Prostate gland (tissue), 2 donors: Measurements from ENCODE around the gene OR14C36. TPM values are rescaled to one million over a fixed set of nuclear protein-coding genes. Genes with fewer than 3 reads are reported as not detected.
"Not testable (repeated sequence)": the region's sequence is repeated elsewhere in the genome, so short reads cannot be mapped to it uniquely, and the experiment has no call there.

Experiments used
- DNase-seq: peaks from one replicate; pipeline ENCODE4 v3.0.0-alpha.2; 2019; ENCODE audit warnings: low spot score
- H3K27ac ChIP-seq, 2 donors: fragments of 200-600 bp; sonication (generic); 2 replicates each; pipeline ENCODE4 v1.5.1; 2017 to 2019
- H3K27me3 ChIP-seq: fragments of 200-600 bp; sonication (generic); replicated peaks from 2 replicates; pipeline ENCODE4 v1.5.1; 2019; ENCODE audit not compliant: insufficient read depth
- H3K36me3 ChIP-seq, 2 donors: fragments of 200-600 bp; sonication (generic); 1 replicate in 1 of 2; 2 replicates in 1 of 2; pipeline versions ENCODE4 v1.5.1 to v1.8.1; 2017 to 2019
- H3K4me1 ChIP-seq: fragments of 200-600 bp; sonication (generic); replicated peaks from 2 replicates; pipeline ENCODE4 v1.5.1; 2019
- H3K4me3 ChIP-seq, 2 donors: fragments of 200-600 bp; sonication (generic); 2 replicates each; pipeline ENCODE4 v1.5.1; 2017 to 2019
- H3K9me3 ChIP-seq: fragments of 200-600 bp; sonication (generic); 2 replicates; pipeline ENCODE4 v1.5.1; 2017
- POLR2A ChIP-seq: fragments of 450-650 bp; IDR thresholded peaks from one replicate; pipeline ENCODE4 v1.6.1; 2016; ENCODE audit warnings: antibody characterized with exemption, mild to moderate bottlenecking
- POLR2AphosphoS5 ChIP-seq: sonication (generic); formaldehyde crosslinking; IDR thresholded peaks from one replicate; pipeline ENCODE4 v1.6.1; 2017; ENCODE audit warnings: antibody characterized with exemption
- WGBS: methylation state at CpG from one replicate; pipeline ENCODE4 v1.1.5; 2018; 5-methylcytosine and 5-hydroxymethylcytosine counted together
- intact Hi-C: fragments of 100-400 bp; cut with DNase I; formaldehyde crosslinking; loops from one replicate; pipeline ENCODE4 v1.14.2; 2022
- total RNA-seq, 2 donors: library from RNA; depleted of rRNA; stranded (reverse); fragments of >200 nt; gene quantifications; one replicate each; pipeline ENCODE4 v1.1.0, GENCODE V29; 2016
- TF ChIP-seq, protein P1 (sequence below), 4 experiments: fragments of 200-600 bp in 2 of 4; fragments of 450-650 bp in 2 of 4; sonication (generic) in 2 of 4; IDR thresholded peaks; 1 replicate in 3 of 4; 2 replicates in 1 of 4; pipeline ENCODE4 v1.5.1; 2016 to 2019; ENCODE audit warnings: antibody characterized with exemption in 4 of 4, mild to moderate bottlenecking in 2 of 4, moderate library complexity in 2 of 4

The OR14C36 gene, protein sequence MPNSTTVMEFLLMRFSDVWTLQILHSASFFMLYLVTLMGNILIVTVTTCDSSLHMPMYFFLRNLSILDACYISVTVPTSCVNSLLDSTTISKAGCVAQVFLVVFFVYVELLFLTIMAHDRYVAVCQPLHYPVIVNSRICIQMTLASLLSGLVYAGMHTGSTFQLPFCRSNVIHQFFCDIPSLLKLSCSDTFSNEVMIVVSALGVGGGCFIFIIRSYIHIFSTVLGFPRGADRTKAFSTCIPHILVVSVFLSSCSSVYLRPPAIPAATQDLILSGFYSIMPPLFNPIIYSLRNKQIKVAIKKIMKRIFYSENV
- under 1 TPM in 1 of 2 donors, not detected in 1; 0.68 TPM for total RNA-seq

DNA sequence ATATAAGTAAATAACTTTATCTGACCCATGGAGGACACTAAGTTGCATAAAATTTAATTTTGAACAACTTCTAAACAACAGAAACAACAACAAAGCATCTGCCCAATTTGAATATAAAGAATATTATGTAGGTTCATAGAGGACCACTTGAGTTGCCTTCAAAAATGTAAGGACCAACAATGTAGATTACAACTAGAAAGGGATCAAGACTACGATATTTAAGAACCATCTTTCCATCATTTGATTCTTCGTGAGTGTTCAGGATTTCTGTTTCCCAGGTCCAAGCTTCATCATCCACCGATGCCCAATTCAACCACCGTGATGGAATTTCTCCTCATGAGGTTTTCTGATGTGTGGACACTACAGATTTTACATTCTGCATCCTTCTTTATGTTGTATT is at the start of gene OR14C36:
Gene OR14C36, plus strand, starts transcription at position 301 of the 400 bp plus-strand sequence. Its CDS starts 0 bp downstream, at position 301.
- no peaks in the 10 kb centered on the region for H3K4me1 ChIP-seq
- 81% methylated on average over 4 of the region's 4 CpGs for WGBS
- no peak within 1 kb of the TSS for H3K27ac ChIP-seq
- H3K27me3 ChIP-seq, result no peaks in the 10 kb centered on the region
- no peaks in the 10 kb centered on the region for H3K9me3 ChIP-seq
- H3K36me3 ChIP-seq, result no peaks in the 10 kb centered on the region
- no peak for DNase-seq
- TF ChIP-seq, protein P1, sequence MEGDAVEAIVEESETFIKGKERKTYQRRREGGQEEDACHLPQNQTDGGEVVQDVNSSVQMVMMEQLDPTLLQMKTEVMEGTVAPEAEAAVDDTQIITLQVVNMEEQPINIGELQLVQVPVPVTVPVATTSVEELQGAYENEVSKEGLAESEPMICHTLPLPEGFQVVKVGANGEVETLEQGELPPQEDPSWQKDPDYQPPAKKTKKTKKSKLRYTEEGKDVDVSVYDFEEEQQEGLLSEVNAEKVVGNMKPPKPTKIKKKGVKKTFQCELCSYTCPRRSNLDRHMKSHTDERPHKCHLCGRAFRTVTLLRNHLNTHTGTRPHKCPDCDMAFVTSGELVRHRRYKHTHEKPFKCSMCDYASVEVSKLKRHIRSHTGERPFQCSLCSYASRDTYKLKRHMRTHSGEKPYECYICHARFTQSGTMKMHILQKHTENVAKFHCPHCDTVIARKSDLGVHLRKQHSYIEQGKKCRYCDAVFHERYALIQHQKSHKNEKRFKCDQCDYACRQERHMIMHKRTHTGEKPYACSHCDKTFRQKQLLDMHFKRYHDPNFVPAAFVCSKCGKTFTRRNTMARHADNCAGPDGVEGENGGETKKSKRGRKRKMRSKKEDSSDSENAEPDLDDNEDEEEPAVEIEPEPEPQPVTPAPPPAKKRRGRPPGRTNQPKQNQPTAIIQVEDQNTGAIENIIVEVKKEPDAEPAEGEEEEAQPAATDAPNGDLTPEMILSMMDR (IDR thresholded peaks at IDR 0.05), result no peak
- TF ChIP-seq POLR2AphosphoS5 (no peak), POLR2A (no peak)
- no peak within 1 kb of the TSS for H3K4me3 ChIP-seq
- intact Hi-C loops, result no loop called here

DNA sequence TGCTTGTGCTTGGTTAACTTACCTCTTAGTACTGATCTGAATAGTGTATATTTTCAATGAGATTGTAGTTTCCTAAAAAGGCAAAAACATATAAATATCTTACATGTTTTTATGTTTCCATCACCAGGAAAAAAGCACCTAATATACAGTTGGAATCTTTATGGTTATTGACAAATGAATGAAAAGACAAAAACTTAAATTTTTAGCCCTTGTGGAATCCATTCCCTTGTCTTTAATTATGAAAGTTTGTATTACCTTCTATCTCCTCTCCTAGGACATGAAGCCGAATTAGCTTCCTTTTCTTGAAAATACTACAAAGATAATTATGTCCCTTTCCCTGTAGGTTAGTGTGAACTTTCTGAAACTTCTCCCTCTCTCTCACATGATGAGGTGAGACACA is 45.3 kb upstream of the OR14C36 start, which contains the start of gene OR2T12:
Gene OR2T12, minus strand, starts transcription at position 101 of the 400 bp plus-strand sequence. CDS start 7,846 bp downstream, outside the sequence.
- TF ChIP-seq POLR2A (no peak), POLR2AphosphoS5 (no peak)
- TF ChIP-seq, protein P1 (IDR thresholded peaks at IDR 0.05), result no peak
- H3K9me3 ChIP-seq, result no peaks in the 10 kb centered on the region
- H3K4me3 ChIP-seq, result no peak within 1 kb of the TSS
- H3K27ac ChIP-seq, result no peak within 1 kb of the TSS
- WGBS, result 80% methylated on average over 1 of the region's 1 CpG
- H3K36me3 ChIP-seq, result no peaks in the 10 kb centered on the region
- H3K4me1 ChIP-seq, result no peaks in the 10 kb centered on the region
- H3K27me3 ChIP-seq, result no peaks in the 10 kb centered on the region
- DNase-seq, result no peak
- intact Hi-C loops, result no loop called here

DNA sequence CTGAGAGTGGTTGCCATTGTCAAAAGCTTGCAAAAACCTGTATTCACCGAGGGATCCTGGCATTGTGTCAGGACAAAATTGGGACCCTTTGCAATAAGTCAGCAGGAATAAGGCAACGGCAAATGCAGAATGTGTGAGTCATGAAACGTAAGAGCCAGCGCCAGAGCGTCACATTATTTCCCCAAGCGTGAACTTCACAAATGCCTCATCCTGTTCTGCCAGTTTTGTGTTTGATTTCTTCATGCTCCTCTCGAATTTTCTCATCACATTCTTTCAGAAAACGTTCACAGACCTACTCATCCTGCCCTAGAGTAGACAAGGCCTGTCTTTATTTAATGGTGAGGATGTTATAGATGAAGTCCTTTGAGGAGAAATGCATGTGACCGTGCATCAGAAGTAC is 42.9 kb upstream of the OR14C36 start:
- WGBS, result 74% methylated on average over 9 of the region's 9 CpGs
- H3K27ac ChIP-seq, DNase-seq, H3K36me3 ChIP-seq, H3K9me3 ChIP-seq, intact Hi-C loops, H3K27me3 ChIP-seq, H3K4me1 ChIP-seq, H3K4me3 ChIP-seq: not testable (repeated sequence)

DNA sequence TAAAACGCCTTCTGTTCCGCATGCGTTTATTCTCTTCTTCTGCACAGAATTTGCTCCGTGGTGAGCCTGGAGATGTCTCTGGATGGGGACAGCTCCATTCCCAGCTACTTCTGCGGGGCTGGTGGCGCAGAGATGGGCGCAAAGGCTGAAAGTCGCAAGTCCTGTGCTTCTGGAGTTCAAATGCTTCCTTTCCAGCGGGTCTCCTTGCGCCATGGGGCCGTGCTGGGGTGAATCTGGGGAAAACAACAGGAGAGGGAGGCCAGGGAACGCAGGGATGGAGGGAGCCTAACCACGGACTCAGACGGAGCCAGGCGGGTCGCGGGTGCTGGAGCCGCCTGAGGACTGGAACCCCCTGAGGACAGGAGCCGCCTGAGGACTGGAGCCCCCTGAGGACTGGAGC is 42.5 kb upstream of the OR14C36 start:
- H3K9me3 ChIP-seq, result no peaks in the 10 kb centered on the region
- H3K27ac ChIP-seq, result no peak overlapping the region
- no peak for DNase-seq
- no peak overlapping the region for H3K4me3 ChIP-seq
- H3K4me1 ChIP-seq, result no peaks in the 10 kb centered on the region
- H3K36me3 ChIP-seq, result no peaks in the 10 kb centered on the region
- whole genome bisulfite sequencing, result 92% methylated on average over 19 of the region's 19 CpGs
- no peaks in the 10 kb centered on the region for H3K27me3 ChIP-seq
- intact Hi-C loops, result no loop called here
- TF ChIP-seq POLR2AphosphoS5 (no peak), POLR2A (no peak)
- TF ChIP-seq, protein P1 (IDR thresholded peaks at IDR 0.05), result no peak

DNA sequence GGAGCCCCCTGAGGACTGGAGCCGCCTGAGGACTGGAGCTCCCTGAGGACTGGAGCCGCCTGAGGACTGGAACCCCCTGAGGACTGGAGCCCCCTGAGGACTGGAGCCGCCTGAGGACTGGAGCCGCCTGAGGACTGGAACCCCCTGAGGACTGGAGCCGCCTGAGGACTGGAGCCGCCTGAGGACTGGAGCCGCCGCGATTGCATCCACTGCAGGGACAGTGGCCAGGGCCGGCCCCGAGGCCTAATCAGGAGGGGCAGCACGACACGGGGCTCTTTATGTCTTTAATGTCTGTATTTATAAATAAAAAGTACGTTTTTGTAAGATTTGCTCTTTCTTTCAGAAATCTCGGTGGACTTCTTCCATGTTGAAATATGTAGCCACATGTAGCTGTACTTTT is 41.8 kb upstream of the OR14C36 start:
- H3K4me1 ChIP-seq, intact Hi-C loops, H3K27me3 ChIP-seq, H3K36me3 ChIP-seq, DNase-seq, H3K4me3 ChIP-seq, H3K9me3 ChIP-seq, H3K27ac ChIP-seq: not testable (repeated sequence)
- 86% methylated on average over 15 of the region's 15 CpGs for WGBS

DNA sequence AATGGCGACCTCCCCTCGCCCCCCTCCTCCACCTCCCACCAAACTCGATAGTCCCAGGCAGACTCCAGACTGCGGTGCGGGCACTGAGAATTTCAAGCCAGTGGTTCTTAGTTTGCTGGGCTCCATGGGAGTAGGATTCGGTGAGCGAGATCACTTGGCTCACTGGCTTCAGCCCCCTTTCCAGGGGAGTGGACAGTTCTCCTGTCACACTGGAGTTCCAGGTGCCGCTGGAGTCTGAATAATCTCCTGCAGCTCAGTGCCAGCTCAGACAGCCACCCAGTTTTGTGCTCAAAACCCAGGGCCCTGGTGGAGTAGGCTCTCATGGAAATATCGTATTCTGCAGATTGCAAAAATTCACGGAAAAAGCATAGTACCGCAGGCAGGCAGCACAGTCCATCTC is 31.8 kb upstream of the OR14C36 start:
- Histone ChIP-seq H3K36me3 (no peaks in the 10 kb centered on the region), H3K4me1 (no peaks in the 10 kb centered on the region), H3K27me3 (no peaks in the 10 kb centered on the region), H3K4me3 (no peak overlapping the region), H3K9me3 (no peaks in the 10 kb centered on the region), H3K27ac (no peak overlapping the region)
- DNase-seq, result no peak
- TF ChIP-seq, protein P1 (IDR thresholded peaks at IDR 0.05), result no peak
- no peak for TF ChIP-seq POLR2AphosphoS5
- TF ChIP-seq POLR2A, result no peak
- intact Hi-C loops, result no loop called here
- 88% methylated on average over 11 of the region's 11 CpGs for WGBS
